NCI-H82 treated with DMSO at 0.1 percent for 48 hours (cell line): ENCODE measurements around the gene RNF126.
"Not testable (repeated sequence)": the region's sequence is repeated elsewhere in the genome, so short reads cannot be mapped to it uniquely, and the experiment has no call there.

Experiments
- DNase-seq: peaks from one replicate; lab custom pipeline; 2025; ENCODE audit not compliant: unreplicated experiment; lab: John Stamatoyannopoulos, UW

RNF126 gene

DNA sequence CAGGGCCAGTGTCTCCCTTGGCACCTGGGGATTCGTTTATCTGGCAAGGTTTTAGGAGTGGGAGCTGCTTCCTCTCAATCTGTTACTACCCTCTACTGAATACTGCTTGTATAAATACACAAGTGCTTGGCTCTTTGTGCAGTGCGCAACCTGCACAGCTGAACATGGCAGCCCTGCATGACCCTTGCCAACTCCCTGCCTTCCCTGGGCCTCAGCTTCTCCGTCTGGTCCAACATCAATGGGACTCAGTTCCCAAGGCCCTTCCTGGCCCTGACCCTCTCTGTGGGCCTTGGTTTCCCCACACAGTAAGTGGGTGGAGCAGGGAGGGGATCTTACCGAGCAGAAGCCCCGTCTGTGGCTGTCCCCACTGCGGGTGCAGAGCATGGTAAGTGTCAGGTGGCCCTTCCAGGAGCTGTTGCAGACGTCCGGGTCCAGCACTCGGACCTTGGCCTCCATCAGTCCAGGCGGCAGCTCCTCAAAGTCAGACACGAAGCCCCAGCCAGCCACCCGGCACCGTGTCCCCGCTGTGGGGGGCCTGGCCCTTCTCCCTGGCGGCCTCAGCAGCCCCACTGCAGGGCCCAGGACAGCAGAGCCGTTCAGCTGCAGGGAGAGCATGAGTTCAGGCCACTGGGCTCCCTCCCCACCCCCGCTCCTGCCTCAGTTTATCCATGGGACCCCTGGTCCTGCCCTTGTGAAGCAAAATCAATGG is 23.7 kb upstream of the RNF126 start:
- DNase-seq: no peak

- DNase-seq: no peak
Measured at GRCh38 chr19:685454-685931, 22.5 kb upstream of the RNF126 start.

DNA sequence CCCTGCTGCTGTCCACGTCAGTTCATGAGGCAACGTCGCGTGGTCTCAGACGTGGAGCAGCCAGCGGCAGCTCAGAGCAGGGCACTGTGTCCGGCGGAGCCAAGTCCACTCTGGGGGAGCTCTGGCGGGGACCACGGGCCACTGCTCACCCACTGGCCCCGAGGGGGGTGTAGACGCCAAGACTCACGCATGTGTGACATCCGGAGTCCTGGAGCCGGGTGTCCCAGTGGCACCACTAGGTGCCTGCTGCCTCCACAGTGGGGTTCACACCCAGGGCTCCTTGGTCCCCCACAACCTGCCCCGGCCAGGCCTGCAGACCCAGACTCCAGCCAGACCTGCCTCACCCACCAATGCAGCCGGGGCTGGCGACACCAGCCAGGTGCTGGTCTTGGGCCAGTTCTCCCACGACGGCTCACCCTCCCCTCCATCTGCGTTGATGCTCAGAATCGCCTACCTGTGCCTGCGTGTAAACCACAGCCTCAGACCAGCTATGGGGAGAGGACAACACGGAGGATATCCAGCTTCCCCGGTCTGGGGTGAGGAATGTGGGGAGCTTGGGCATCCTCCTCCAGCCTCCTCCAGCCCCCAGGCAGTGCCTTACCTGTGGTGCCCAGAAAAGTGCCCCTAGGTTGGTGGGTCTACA is 19.8 kb upstream of the RNF126 start:
- no peak for DNase-seq

GRCh38 chr19:681029-682019 is 18.3 kb upstream of the RNF126 start:
- DNase-seq: no peak

DNA sequence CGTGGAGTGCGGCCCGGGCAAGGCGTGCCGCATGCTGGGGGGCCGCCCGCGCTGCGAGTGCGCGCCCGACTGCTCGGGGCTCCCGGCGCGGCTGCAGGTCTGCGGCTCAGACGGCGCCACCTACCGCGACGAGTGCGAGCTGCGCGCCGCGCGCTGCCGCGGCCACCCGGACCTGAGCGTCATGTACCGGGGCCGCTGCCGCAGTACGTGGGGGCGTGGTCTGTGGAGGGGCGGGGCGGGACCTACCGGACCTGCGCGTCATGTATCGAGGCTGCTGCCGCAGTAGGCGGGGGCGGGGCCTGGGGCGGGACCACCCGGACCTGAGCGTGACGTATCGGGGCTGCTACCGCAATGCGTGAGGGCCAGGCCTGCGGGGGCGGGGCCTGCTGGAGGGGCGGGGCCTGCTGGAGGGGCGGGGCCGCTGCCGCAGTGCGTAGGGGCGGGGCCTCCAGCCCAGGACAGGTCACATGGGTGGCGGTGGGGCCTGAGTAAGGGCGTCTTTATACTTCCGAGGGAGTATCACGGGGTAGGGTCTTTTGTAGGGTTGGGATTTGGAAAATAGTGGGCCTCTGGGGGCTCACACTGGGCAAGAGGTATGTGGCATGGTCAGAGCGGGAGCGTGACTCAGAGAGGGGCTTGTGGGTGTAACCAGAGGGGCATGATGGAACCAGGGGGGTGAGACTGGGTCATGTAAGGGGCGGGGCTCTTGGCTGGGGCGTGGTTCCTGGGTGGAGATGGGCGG is 17.4 kb upstream of the RNF126 start:
- peak; percentile 91 for DNase-seq

DNA sequence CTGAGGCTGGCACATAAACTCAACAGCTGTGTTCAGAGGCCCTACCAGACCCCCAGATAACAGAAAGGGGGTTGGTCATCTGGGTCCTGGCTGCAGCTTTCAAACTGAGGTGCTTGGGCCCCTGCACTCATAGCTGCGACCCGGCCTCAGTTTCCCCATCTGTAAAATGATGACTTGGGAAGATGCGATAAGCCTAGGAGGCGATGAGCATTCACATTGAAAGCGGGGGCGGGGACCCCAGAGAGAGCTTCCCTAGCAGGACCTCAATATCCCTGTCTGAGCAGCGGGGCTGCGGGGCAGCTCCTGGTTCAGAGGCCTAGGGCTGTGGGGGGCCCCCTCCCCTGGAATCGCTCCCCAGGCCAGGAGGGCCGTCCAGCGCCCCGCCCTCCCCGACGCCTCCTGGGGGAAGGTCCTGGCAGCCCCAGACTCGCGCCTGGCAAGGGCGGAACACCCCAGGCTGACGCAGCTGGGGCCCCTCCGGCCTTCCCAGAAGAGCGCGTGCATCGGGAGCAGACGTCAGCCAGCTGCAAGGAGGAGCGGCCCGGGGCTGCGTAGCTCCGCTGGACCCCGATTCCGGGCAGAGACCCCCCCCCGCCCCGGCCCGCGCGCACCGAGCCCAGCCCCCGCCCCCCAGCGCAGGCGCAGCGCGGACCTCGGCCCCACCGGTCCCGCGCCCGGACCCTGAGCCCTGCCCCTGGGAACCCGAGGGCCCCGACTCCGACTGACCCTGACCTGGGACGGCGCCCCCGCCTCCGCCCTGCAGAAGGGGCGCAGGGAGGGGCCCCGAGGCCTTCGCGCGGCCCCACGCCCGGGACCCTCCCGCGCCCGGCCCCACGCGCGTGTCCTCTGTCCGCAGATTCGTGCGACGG is 16.6 kb upstream of the RNF126 start:
- no peak for DNase-seq

DNA sequence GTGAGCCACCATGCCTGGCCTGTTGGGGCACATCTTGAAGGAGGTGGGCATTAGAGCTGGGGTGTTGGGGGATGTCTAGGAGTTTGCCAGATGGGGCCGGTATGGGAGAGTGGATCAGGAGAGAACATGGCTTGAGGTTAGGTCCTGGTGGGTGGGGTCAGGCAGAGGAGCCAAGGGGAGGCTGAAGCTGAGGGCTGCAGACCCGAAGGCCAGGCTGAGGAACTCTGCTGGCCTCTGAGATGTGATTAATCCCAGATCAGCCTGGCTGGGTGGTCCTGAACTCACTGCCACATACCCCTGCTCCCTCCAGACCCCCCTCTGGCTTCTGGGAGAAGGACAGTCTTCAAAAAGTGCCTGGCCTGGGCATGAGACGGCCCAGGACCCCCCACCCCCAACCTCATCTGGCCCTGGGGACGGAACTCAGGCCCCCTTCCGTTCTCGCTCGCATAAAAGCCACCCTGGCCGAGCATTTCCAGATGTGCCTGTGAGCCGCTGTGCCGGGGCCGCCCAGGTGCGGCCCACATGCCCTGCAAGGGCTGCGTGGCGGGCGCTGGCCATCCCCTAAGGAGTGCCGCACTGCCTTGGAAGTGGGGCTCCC is 15.9 kb upstream of the RNF126 start:
- DNase-seq: no peak

DNA sequence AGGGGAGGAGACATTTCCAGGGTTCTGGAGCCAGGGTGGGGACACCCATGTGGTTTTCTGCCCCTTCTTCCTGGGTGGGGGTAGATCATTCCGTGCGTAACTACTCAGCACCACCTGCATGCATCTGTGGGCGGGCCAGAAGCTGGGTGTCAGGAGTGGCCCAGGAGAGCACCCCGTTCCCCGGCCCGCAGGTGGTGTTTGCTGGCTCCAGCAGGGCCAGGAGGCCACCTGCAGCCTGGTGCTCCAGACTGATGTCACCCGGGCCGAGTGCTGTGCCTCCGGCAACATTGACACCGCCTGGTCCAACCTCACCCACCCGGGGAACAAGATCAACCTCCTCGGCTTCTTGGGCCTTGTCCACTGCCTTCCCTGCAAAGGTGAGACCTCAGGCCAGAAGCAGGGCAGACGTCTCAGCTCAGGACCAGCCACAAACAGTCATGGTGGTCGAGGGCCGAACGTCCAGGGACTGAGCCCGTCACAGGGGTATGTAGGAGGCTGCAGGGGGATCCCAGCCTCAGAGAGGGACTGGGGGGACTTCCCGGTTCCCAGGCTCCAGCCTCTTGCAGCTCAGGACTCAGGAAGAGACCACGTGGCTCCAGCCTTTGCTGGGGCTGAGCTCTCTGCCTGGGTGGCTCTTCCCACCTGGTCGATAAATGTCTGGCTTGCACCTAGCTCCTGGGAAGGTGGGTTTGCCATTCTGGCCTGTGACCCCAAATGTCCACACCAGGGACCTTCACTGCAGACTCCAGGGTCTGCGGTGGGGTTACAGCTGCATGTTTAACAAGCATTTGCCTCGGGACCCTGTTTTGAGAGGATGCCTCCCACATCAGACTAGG is 14.8 kb upstream of the RNF126 start:
- no peak for DNase-seq

DNA sequence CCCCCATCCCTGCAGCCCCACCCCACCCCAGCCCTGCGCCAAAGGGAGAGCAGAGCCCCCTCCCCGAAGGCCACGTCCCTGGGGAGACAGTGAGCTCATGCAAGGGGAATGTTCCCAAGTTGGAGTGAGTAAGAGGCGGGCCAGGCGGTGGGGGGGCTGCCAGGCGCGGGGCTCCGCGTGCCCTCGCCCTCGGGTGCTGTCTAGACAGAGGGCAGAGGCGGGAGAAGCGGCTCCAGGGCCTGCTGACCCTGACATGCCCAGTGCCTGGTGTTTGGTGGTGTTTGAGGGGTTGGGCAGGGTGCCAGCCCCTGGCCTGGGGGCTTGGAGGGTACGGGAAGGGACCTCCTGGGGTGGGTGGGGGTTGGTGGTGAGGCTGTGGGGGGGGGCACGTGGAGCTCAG is 14.2 kb upstream of the RNF126 start:
- DNase-seq: no peak

DNA sequence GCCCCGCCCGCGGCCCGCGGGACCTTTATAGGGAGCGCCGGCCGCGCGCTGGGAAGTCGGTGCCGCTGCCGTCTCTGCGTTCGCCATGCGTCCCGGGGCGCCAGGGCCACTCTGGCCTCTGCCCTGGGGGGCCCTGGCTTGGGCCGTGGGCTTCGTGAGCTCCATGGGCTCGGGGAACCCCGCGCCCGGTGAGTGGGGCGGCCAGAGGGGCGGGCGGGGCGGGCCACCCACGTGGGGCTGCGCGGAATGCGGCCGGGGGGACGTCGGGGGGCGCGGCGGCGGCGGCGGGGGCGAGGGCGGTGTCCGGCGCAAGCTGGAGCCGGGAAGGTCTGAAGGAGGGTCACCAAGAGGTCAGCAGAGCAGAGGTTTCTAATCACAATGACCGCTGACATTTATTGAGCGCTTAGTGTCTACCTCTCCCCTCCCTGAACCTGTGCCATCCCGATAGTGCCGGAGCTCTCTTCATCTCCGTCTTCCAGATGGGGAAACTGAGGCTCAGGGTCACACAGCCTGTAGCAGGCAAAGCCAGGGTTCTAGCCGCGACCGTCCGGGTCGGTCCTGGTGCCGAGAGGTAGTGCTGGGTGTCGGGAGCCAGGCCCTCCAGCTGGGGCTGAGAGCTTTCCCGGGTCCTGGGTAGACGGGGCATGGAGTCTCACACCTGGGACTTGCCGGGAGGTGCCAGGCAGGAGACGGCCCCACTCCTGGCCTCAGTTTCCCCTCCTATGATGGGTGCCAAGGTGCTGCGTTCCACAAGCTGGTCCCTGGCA is 13.5 kb upstream of the RNF126 start, which contains the start of gene FSTL3:
FSTL3 (plus strand) TSS at position 54 of the 767 bp plus-strand sequence; CDS start at position 86, 32 bp downstream.
- no peak for DNase-seq

- no peak for DNase-seq
Measured at GRCh38 chr19:676007-676338, 13.0 kb upstream of the RNF126 start.

DNA sequence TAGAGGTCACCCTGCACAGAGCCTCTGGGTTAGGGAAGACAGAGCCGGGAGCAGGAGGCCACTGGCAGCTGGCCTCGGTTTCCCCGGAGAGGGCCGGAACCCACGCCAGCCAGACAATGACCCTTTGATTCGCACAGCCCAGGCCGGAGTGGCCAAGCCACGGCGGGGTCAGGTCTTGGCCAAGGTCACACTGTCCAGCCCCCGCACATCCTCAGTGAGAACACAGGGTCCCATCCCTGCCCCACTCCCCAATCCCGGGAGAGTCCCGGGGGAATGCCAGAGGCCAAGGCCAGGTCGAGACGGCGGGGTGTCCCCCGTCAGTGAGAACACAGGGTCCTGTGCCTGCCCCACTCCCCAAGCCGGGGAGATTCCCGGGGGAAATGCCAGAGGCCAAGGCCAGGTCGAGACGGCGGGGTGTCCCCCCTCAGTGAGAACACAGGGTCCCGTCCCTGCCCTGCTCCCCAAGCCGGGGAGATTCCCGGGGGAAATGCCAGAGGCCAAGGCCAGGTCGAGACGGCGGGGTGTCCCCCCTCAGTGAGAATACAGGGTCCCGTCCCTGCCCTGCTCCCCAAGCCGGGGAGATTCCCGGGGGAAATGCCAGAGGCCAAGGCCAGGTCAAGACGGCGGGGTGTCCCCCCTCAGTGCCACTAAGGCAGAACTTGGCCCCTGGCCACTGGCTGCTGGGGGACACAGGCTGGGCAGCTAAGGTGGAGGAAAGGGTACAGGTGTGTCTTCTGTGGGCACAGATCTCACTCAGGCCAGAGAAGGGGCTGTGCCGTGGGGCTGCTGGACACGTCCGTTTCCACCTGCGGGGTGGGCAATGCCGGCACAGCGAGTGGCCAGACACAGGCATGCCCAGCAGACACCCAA is 11.5 kb upstream of the RNF126 start:
- no peak for DNase-seq

DNA sequence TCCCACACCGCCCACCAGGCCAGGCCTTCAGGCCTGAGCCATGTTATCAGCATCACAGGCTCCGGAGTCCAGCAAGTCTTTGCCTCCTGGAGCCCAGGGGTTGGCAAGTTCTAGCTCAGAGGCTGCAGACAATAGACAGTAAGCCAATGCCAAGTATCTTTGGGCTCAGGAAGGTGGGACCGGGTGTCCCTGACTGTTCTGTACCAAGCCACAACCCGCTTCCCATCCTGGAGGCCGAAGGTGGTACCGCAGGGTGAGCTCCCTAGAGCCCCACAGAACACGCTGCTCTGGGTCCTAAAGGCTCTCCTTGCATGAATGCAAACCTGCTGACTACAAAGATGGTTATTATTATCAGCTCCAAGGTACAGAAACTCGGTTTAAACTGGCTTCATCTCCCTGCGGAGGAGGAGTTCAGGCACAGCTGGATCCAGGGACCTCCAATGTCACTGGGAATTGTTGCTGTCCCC is 7.6 kb upstream of the RNF126 start:
- no peak for DNase-seq

DNA sequence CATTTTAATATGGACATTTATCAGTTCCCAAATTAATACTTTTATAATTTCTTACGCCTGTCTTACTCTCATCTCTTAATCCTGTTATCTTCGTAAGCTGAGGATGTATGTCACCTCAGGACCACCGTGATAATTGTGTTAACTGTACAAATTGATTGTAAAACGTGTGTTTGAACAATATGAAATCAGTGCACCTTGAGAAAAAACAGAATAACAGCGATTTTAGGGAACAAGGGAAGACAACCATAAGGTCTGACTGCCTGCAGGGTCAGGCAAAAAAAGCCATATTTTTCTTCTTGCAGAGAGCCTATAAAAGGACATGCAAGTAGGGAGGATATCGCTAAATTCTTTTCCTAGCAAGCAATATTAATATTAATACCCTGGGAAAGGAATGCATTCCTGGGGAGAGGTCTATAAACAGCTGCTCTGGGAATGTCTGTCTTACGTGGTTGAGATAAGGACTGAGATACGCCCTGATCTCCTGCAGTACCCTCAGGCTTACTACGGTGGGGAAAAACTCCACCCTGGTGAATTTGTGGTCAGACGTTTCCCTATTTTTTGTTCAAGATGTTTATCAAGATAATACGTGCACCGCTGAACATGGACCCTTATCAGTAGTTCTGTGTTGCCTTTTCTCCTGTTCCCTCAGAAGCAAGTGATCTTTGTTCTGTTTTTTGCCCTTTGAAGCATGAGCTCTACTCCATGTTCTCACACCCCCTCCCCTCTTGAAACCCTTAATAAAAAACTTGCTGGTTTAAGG is 5.8 kb upstream of the RNF126 start:
- DNase-seq: not testable (repeated sequence)

DNA sequence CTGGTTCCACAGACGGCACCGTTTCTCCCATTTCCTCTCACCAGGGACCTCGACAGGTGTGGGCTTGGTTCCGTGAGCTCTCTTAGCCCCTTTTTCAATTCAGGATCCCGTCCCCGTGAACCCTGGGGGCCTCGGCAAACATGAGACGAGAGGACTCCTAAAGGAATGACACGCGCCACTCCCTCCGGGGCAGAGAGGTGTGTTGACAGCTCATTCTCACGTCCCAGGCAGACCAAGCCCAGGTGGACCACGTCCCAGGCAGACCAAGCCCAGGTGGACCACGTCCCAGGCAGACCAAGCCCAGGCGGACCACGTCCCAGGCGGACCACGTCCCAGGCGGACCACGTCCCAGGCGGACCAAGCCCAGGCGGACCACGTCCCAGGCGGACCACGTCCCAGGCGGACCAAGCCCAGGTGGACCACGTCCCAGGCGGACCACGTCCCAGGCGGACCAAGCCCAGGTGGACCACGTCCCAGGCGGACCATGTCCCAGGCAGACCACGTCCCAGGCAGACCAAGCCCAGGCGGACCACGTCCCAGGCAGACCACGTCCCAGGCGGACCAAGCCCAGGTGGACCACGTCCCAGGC is 4.1 kb upstream of the RNF126 start:
- DNase-seq: not testable (repeated sequence)
